Measurements from ENCODE around the gene ZBTB40.

DNA sequence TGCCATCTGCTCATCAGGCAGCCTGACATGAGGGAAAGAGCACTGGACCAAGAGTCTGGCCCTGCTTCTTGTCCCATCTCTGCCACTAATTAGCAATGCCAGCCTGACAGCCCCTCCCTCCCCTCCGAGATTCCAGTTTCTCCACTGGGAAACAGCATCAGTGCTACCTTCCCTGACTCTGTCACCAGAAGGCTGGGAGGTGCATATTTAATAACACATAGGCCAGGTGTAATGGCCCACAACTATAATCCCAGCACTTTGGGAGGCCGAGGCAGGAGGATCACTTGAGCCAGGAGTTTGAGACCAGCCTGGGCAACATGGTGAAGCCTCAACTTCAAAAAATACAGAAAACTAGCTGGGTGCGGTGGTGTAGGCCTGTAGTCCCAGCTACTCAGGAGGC is 41.2 kb upstream of the ZBTB40 start:
- no peak for TF ChIP-seq RAD21 (IDR thresholded peaks at IDR 0.05; ENCODE audit: low read depth)
- no peak for TF ChIP-seq POLR2AphosphoS5 (IDR thresholded peaks at IDR 0.05; ENCODE audit: low read depth, low read length)

All from HCT116 (cell line).